HG03575 (cell line): ENCODE results near the gene MAML3.

Source experiments
- ATAC-seq: cut with Tn5 transposase; IDR thresholded peaks from one replicate; pipeline ENCODE4 v1.9.1; 2021; ENCODE audit not compliant: unreplicated experiment, insufficient number of reproducible peaks, low FRiP score; ENCODE audit errors: extremely low read depth

Gene MAML3

DNA sequence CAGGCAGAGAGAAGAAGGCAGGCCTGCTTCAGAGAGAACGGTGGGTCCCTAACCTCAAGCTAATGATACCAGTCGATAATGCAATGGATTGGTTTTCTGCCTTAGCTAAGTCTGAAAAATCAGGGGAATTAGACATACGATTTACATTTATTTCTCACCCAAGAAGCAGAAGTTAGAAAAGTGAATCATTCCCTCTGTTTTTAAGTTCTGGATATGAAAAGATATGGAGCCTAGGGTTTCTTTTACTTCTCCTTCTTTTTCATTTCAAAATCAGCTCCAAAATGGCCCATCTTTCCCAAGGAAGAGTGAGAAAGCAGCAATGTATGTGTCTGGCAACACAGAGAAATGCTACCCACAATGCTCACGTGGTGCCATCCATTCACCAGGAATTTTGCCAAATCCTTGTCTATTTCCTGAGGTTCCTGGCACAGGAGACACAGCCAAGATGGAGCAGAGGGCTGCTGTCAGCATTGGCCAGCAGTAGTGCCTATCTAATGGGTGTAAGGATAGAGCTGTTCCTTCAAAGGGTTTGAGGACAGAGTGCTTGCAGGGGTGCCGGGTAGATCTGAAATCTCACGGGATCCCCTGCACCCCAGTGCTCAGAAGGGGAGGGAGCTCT is 231.5 kb downstream of the MAML3 start:
- ATAC-seq: no peak

DNA sequence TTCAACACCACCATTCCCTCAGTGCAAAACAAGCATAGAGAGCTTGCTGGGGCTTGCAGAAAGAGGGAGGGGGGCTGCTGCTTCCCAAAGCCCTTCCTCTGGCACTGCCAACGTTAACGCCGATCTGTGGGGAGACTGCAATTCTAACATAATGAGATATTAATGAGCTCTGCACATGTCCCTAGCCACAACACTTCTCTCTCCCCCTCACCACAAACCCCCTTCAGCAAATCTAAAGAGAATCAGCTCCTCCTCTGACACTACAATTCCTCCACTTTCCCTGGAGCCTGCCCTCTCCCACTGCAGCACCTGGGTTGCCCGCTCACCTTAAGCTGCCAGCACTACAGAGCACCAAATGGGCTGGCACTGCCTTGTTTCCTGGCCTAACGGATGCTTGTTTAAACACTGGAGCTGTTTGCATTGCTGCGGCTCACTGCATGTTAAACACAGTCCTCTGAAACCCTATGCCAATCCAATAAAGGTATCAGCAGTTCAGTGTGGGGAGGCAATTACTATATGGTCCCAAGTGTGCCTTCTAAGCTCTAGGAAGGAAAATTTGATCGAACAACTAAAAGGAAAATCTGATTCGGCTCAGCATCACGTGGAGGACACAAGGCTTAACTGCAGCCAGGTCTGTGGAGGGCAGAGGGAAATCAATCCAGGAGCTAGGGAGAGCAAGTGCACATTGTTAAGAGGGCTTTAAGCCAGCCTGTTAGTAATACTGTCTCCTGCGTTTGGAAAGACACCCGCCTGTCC is 232.4 kb downstream of the MAML3 start:
- no peak for ATAC-seq

DNA sequence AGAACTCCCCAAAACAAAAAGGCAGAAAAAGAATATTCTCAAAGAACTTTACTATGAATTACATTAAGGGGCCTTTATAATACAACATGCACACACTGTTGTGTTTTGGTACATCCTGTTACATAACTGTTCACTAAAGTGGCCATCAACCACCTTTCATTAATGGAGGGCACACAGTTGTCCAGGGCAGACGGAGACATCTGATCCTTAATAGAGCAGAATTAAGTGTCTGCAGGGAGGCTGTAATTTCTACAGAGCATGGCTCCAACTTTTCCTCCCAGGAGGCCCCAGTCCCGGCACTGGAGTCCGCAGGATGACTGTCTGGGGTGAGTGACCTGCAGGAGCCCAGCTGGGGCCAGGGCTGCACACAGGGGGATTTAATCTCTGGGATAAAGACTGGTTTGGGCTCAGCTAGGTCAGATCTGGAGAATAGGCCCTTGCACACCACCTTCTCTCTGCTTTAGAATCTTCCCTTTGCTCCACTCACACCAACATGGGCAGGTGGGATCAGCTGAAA is 233.4 kb downstream of the MAML3 start:
- ATAC-seq: no peak

DNA sequence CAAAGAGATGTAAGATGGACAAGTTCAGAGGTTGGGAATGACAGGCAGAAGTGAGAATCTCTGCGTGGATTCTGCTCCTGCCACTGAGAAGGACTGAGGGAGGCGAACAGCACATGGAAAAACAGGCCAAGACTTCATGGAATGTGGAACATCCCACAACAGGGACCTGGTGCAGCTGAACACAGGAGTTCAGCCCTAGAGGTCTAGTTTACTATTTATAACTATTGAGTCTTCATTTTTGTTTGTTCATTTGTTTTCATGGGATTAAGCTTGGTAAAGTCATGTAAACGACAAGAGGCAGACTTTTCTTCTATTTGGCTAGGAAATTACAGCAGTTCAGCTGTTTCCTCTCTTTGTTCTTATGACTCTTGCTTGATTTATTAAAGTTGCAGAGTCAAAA is 234.5 kb downstream of the MAML3 start:
- no peak for ATAC-seq

DNA sequence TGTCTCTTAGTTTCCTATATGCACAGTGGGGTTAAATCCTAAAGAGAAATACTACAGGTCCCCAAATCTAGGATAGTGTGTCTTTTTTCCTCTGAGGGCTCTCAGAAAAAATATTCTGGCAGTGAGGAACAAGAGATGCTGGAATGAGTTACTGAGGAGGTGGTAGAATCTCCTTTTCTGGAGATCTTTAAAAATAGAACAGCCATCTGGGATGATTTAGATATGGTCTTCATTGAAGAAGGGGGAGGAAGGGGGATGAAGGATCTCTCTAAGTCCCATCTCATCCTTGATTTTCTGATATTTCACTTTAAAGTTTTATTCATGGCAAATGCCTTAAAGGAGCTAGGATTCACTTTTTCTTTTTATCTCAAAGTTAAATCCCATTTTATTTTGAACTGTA is 235.0 kb downstream of the MAML3 start:
- ATAC-seq: no peak

DNA sequence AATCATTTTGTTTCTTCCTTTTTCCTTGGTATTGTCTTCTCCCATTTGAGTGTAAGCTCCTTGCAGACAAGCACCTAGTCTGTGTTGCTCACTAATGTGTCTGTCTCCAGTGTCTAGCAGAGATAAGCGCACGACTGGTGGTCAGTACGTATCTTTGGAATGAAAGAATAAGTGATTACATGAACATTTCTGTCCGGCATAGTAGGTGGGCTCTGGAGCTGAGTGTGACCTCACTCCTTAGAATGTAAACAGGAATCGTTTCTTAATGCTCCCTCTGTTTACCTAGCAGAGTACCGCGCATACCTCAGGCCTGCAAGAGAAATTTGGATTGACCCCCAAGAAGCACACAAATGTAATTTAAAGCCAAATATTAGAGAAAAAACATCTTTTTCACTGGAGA is 235.4 kb downstream of the MAML3 start:
- no peak for ATAC-seq

DNA sequence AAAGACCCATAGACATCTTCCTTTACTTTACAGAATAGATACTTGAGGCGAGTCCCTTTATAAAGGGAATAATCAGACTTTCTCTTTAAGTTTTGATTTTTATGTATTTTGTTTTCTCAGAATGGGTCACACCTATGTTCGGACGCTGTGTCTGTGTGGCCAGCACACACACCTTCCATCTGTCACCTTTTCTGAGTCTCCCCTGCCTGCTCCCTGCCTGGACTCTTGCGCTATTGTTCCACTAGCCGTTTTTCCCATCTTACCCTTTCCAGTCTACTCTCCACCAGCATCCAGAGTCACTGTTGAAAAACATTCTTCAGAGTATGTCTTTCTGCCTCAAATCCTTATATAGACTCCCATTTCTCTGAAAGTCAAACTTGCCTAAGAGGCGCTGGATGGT is 236.1 kb downstream of the MAML3 start:
- no peak for ATAC-seq

DNA sequence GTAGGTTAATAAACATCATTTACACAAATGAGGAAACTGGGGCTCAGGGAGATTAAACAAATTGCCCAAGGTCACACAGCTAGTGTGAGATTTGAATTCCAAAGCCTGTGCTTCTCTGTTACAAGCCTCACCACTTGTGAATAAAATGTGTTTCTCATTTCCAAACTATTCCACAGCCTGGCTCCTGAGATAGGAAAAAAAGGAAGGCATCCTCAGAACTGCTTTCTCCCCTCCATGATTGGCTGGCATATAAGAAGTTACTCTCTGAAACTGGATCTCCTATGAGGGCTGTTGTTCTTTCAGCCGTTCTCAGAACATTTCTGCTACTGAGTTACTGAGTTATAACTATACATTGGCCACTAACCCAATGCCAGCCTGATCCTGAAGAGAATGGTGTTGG is 237.9 kb downstream of the MAML3 start:
- ATAC-seq: no peak

DNA sequence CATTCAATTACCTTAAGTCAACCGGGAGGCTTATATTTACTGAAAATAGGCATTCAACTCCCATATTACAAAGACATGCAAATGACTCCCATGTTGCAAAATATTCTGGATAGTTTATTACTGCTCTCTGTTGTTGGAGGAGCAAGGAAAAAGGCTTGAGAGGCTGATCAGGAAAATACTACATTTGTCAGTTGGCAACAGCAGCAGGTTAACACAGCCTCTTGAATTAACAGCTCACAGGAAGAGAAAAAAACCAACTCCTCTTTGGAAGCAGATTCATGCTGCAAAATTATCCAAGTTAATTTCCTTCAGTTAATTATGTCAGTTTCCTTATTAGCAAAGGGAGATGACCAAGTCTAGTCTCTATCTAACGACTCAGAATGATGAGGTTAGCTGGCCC is 238.9 kb downstream of the MAML3 start:
- no peak for ATAC-seq

DNA sequence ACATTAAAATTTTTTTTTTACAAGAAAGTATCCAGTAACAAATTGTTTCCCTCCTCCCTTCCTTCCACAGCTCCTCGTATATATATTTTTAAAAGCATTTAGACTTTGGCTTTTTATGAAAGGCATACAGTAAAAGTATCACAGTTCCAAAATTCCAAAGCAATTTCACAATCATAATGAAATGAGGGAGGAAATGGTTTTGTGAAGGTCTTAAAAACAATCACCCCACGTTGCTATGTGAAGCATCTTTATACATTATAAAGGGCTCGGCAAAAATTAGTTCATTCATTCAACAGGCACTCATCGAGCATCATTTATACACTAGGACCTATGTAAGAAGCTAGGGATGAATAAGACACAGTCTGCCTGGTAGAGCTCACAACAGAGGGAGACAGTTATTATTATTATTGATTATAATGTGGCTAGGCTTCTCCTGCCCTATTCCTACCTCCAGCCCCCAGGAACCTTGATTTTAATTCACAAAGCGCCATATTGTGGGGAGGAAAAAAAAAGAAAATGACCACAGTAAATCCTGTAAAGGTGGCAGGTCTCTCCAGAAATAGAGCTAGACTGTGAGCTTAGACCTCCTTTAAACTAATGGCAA is 239.9 kb downstream of the MAML3 start:
- no peak for ATAC-seq

DNA sequence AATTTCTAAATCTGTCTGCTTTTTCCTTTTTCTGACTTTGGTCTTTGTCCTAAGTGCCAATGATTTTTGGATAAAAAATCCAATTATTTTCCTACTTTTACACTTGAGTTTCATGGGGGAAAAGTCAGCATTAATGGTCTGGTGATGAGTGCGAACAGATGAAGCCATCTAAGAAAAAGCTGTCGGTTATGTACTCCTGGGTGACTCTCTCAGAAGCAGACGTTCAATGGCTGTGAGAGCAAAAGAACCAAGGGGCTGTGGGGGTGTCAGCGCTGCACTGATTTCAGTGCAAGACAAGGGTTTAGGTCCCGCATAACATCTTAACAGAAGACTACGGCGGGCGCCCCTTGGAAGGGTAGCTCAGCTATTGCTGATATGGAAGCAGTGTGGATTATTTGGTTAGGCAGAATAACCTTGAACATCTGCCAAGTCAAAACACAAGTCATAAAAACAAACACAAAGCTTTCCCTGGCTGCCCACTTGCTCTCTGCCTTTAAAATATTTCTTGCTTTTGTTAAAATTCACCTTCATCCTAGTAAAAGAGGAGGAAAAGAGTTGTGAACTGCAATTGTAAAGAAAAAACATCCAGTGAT is 240.5 kb downstream of the MAML3 start:
- no peak for ATAC-seq

DNA sequence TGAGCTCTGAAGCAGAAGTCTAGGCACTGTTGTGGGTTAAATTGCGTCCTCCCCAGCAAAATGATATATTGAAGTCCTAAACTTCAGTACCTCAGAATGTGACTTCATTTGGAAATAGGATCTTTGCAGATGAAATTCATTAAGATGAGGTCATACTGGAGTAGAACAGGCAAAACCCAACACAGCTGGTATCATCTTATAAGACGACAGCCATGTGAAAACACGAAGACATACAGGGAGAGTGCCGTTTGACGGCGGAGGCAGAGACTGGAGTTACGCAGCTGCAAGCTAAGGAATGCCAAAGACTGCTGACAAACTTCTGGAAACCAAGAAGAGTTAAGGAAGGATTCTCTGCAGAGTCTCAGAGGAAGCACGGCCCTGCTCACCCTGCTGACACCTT is 241.5 kb downstream of the MAML3 start:
- ATAC-seq: no peak

DNA sequence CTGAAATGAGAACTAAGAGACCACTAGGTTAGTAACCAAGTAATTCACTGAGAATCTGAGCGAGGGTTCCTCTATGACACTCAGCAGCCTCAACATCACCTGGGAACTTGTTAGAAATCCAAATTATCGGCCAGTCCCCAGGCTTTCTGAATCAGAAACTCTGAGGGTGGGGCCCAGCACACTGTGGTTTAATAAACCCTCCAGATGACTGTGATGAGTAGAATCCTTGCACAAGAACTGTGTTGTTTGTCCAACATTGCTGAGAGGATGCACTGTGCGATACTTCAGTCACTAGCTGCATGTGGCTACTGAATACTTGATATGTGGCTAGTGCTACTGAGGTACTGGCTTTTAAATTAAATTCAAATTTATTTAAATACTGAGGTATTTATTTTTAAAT is 243.9 kb downstream of the MAML3 start:
- ATAC-seq: no peak

DNA sequence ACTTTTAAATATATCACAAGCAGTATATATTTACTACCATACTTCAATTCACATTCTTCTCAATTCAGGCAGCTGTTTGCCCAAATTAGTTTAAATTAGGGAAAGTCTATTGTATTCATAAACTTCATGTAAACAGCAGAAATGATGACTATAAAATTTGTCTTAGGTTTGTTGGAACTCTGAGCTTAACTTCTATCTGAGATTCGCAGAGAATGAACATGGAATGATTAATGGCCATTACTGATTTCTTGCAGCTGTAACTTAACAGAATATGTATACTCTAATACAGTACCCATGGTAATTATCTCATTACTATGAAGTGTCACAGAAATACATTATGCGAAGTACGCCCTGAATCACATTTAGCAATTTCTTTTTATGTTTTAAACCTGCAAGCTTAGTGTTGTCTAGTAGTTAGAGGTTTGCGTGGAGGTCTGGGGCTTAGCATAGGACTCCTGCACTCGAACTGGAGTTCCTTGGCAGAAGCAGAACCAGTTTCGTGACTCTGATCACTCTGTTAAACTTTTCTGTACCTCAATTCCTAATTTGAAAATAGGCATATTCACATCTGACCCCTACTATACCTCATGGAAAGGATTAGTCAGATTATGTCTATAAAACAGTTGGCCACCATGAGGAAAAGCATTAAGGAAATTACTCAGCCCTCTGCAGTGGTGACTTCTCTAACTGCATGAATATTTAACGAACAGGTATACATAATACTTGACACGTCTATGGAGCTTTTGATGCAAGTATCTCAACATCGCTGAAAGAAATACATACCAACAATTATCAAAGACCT is 245.1 kb downstream of the MAML3 start:
- no peak for ATAC-seq

DNA sequence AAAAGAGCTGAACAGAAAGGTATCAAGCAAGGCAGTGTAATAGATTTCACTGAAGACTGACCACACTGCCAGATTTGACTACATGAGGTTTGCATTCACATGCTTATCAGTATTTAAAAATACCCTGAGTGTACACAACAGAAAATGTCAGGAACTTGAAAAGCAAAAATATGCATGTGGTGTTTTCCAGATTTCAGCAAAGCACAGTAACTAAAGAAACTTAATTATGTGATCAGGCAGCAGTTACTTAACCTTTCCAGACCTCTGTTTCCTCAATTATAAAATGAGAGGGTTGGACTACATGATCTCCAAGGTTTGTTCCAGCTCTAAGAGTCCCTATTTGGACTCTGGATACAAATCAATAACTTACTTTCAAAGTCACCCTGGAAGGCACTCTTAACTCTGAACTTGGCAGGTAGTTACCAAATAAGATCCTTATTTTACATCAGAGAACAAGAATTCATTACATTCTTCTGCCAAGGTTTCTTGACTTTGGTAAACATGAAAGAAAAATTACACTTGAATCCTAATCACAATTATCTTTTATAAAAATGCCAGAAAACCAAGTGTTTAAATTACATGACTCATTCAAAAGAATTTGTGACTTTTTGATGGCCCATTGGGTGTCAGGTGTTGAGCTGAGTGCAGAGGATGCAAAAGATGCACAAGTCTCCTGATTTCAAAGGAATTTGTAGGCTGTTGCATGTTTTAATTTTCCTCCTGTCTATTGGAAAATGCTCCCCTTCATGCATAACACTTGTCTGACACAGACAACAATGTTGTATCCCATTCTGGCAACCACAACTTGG is 246.8 kb downstream of the MAML3 start:
- ATAC-seq: no peak

DNA sequence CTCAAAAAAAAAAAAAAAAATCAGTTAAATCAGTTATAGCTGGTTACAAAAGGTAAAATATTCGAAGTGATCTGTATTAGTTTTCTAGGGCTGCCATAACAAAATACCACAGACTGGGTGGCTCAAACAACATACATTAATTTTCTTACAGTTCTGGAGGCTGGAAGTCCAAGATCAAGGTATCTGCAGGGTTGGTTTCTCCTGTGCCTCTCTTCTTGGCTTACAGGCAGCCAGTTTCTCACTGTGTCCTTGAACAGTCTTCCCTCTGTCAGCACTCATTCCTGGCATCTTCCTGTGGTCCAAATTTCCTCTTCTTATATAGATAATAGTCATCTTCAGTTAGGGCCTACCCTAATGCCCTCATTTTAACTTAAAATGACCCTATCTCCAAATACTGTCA is 248.5 kb downstream of the MAML3 start:
- no peak for ATAC-seq

DNA sequence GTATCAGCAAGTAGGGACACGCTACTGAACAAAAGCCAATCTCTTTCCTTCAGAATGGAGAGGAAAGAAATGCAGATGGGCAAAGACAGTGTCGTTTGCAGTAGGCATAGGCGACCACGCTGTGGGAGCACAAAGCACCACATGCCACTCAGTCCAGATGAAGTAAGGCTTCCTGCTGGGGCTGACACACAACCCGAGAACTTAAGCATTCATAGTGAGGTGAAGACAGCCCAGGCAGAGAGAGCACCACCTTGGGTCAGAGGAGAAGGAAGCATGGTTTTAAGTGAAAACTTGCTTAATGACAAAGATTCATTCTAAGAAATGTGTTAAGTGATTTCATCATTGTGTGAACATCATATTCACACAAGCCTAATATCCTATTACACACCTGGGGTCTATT is 249.6 kb downstream of the MAML3 start:
- ATAC-seq: no peak

DNA sequence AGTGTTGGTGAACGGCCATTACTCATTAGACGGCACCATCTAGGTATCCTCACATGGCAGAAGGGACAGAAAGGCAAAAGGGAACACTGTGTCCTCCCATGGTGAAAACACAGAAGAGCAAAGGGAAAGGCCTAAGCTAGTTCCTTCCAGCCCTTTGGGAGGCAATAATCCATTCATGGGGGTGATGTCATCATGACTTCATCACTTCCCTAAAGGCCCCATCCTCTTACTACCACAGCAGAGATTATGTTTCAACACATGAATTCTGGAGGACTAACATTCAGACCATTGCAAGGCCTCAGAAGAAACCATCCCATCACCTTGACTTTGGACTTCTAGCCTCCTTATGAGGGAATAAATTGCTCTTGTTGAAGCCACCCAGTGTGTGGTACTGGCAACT is 250.1 kb downstream of the MAML3 start:
- ATAC-seq: no peak
